NB4 (cell line): Measurements from ENCODE around the gene C22orf23.

Experiments used
- DNase-seq: peaks from one replicate; pipeline ENCODE4 v3.0.0; 2010; ENCODE audit warnings: low read depth
- H3K4me3 ChIP-seq: one replicate; pipeline ENCODE4 v1.5.1; 2011; ENCODE audit warnings: mild to moderate bottlenecking, low read depth, low read length, moderate library complexity
- CTCF ChIP-seq: IDR thresholded peaks from one replicate; pipeline ENCODE4 v1.5.1; 2012; ENCODE audit warnings: low read depth, low read length
- MAX ChIP-seq: IDR thresholded peaks from 2 replicates; pipeline ENCODE4 v1.6.1; 2011; ENCODE audit warnings: low read depth, low read length
- MYC ChIP-seq: IDR thresholded peaks from 2 replicates; pipeline ENCODE4 v1.6.1; 2011; ENCODE audit warnings: low read depth, low read length
- POLR2A ChIP-seq: IDR thresholded peaks from 2 replicates; pipeline ENCODE4 v1.6.1; 2011; ENCODE audit warnings: mild to moderate bottlenecking; ENCODE audit not compliant: insufficient read length; ENCODE audit errors: extremely low read depth

Gene C22orf23

GRCh38 chr22:37929390-37929789, 24.0 kb downstream of the C22orf23 start:
- DNase-seq, result no peak
- H3K4me3 ChIP-seq, result no peak overlapping the region
- no peak for TF ChIP-seq MAX
- no peak for TF ChIP-seq CTCF
- TF ChIP-seq POLR2A, result no peak
- TF ChIP-seq MYC, result no peak

GRCh38 chr22:37927637-37927936, 25.8 kb downstream of the C22orf23 start:
- TF ChIP-seq MYC (no peak), MAX (no peak), CTCF (no peak), POLR2A (no peak)
- DNase-seq, result no peak
- no peak overlapping the region for H3K4me3 ChIP-seq

- H3K4me3 ChIP-seq, result no peak overlapping the region
- DNase-seq, result no peak
- TF ChIP-seq MAX (no peak), MYC (no peak), POLR2A (no peak), CTCF (no peak)
These were observed 26.4 kb downstream of the C22orf23 start for GRCh38 chr22:37926771-37927636.

GRCh38 chr22:37926358-37926757, 27.0 kb downstream of the C22orf23 start:
- DNase-seq, result no peak
- no peak for TF ChIP-seq CTCF
- no peak for TF ChIP-seq MYC
- TF ChIP-seq MAX, result no peak
- TF ChIP-seq POLR2A, result no peak
- no peak overlapping the region for H3K4me3 ChIP-seq

GRCh38 chr22:37925767-37926166, 27.6 kb downstream of the C22orf23 start:
- no peak for DNase-seq
- TF ChIP-seq CTCF (no peak), MYC (no peak), POLR2A (no peak), MAX (no peak)
- H3K4me3 ChIP-seq, result no peak overlapping the region
